GM19452 (cell line): ENCODE measurements around the gene CXCL17.

Experiments
- ATAC-seq: cut with Tn5 transposase; IDR thresholded peaks from one replicate; pipeline ENCODE4 v1.9.1; 2021; ENCODE audit not compliant: unreplicated experiment

CXCL17 gene

GRCh38 chr19:42401365-42402303 lies 41.1 kb downstream of the CXCL17 start:
- ATAC-seq = no peak

GRCh38 chr19:42400404-42400803 lies 42.3 kb downstream of the CXCL17 start:
- ATAC-seq = no peak

GRCh38 chr19:42397263-42398166 lies 45.2 kb downstream of the CXCL17 start:
- no peak for ATAC-seq

GRCh38 chr19:42396381-42397262 lies 46.1 kb downstream of the CXCL17 start:
- peak; percentile 96 for ATAC-seq

- no peak for ATAC-seq
Observed at GRCh38 chr19:42394751-42395150, 48.0 kb downstream of the CXCL17 start.

GRCh38 chr19:42392165-42392564 lies 50.6 kb downstream of the CXCL17 start:
- no peak for ATAC-seq

GRCh38 chr19:42389899-42390298 lies 52.8 kb downstream of the CXCL17 start, which contains the start of gene CNFN:
Gene CNFN (minus strand): TSS chr19:42390297. CDS start chr19:42389037, 1,260 bp downstream.
- ATAC-seq = no peak

GRCh38 chr19:42388851-42389489 lies 53.8 kb downstream of the CXCL17 start:
- ATAC-seq = no peak

GRCh38 chr19:42386974-42387707 lies 55.6 kb downstream of the CXCL17 start:
- no peak for ATAC-seq

GRCh38 chr19:42380155-42380554 lies 62.6 kb downstream of the CXCL17 start:
- no peak for ATAC-seq
